ENCODE data around the gene SFXN4.

DNA sequence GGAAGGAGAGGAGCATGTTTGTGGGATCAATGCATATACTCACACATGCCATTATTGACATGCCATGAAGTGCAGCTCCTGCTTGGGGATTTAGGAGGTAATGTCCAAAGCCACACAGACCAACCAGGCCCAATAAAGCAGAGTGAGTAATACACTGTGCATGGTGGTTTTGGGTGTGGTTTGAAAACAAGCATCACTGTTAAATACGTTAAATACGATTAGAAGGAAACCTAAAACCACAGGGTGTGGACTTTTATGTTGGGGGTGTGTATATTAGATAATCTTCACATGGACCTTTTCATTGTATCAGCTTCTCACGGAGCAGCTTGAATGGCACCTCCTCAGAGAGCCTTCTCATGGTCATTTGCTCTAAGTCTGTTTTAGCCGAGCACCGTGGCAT, 74.5 kb downstream of the SFXN4 start:
- TF ChIP-seq ZFP3 (CRISPR knock-in tag; IDR thresholded peaks at IDR 0.05): no peak
- TF ChIP-seq PATZ1 (CRISPR knock-in tag; IDR thresholded peaks at IDR 0.05; ENCODE audit: borderline replicate concordance): no peak
- TF ChIP-seq RARB (CRISPR knock-in tag; IDR thresholded peaks at IDR 0.05): no peak
- no peak for TF ChIP-seq ZNF70 (CRISPR knock-in tag; IDR thresholded peaks at IDR 0.05)
- no peak for TF ChIP-seq SNAI2 (CRISPR knock-in tag; IDR thresholded peaks at IDR 0.05)
